Upper lobe of left lung (tissue), 6 donors: ENCODE measurements around the gene CNOT8. TPM values are rescaled to one million over a fixed set of nuclear protein-coding genes. Genes with fewer than 3 reads are reported as not detected.
"Not testable (repeated sequence)": the region's sequence is repeated elsewhere in the genome, so short reads cannot be mapped to it uniquely, and the experiment has no call there.

Experiments
- ATAC-seq, 2 donors: fragments of 200-7000 bp; cut with Tn5 transposase; one replicate each; pipeline ENCODE4 v1.9.1; 2022; ENCODE audit warnings: mild to moderate bottlenecking in 2 of 2, moderate library complexity in 2 of 2; ENCODE audit not compliant: low FRiP score in 2 of 2
- DNase-seq, 2 donors: peaks; one replicate each; pipeline ENCODE4 v3.0.0-alpha.2; 2019 to 2020
- H3K27ac ChIP-seq, 4 donors: fragments of 200-600 bp; sonication (generic); one replicate each; pipeline ENCODE4 v1.5.1; 2016 to 2019
- H3K27me3 ChIP-seq, 4 donors: fragments of 200-600 bp; sonication (generic); one replicate each; pipeline ENCODE4 v1.5.1; 2017 to 2019
- H3K36me3 ChIP-seq, 4 donors: fragments of 200-600 bp; sonication (generic); one replicate each; pipeline ENCODE4 v1.5.1; 2016 to 2019
- H3K4me1 ChIP-seq, 4 donors: fragments of 200-600 bp; sonication (generic); one replicate each; pipeline ENCODE4 v1.5.1; 2018 to 2019
- H3K4me3 ChIP-seq, 4 donors: fragments of 200-600 bp; sonication (generic); one replicate each; pipeline ENCODE4 v1.5.1; 2017 to 2019; ENCODE audit warnings: mild to moderate bottlenecking in 2 of 4, moderate library complexity in 1 of 4
- H3K9me3 ChIP-seq, 4 donors: fragments of 200-600 bp; sonication (generic); one replicate each; pipeline ENCODE4 v1.5.1; 2018 to 2019
- EP300 ChIP-seq, 4 donors: sonication (generic); formaldehyde crosslinking; IDR thresholded peaks; one replicate each; pipeline ENCODE4 v1.5.1; 2017; ENCODE audit warnings: antibody characterized with exemption in 4 of 4, control low read depth in 2 of 4
- POLR2A ChIP-seq, 4 donors: fragments of 450-650 bp; IDR thresholded peaks; one replicate each; pipeline ENCODE4 v1.5.1; 2016 to 2017; ENCODE audit warnings: antibody characterized with exemption in 4 of 4, mild to moderate bottlenecking in 2 of 4
- POLR2AphosphoS5 ChIP-seq, 2 donors: sonication (generic); formaldehyde crosslinking; IDR thresholded peaks; one replicate each; pipeline ENCODE4 v1.5.1; 2017; ENCODE audit warnings: antibody characterized with exemption in 2 of 2
- WGBS, 2 donors: methylation state at CpG; one replicate each; pipeline ENCODE4 v1.1.5; 2017 to 2018; 5-methylcytosine and 5-hydroxymethylcytosine counted together
- total RNA-seq, 6 donors: library from RNA; depleted of rRNA in 4 of 6; stranded (reverse); fragments of >200 nt in 4 of 6; gene quantifications; one replicate each; pipeline versions ENCODE4 v1.1.0 to v1.2.1, GENCODE V29; 2016 to 2021
- TF ChIP-seq, protein P1 (sequence below), 6 experiments: fragments of 450-650 bp in 4 of 6; fragments of 200-600 bp in 2 of 6; sonication (generic) in 2 of 6; IDR thresholded peaks; one replicate each; pipeline ENCODE4 v1.5.1; 2016 to 2019; ENCODE audit warnings: antibody characterized with exemption in 6 of 6
- donor health status: DM: no; HTN: no; CAD: no; lungs with moderate emphysema.
- donor health status: DM: no; HTN: yes; CAD: no; lungs with severe emphysema.

CNOT8 gene
- total RNA-seq, 6 donors from 2014 or later, result 54.5 to 189 (median 87.6) TPM

GRCh38 chr5:154901276-154901675, 42.8 kb downstream of the CNOT8 start:
- Histone ChIP-seq H3K36me3 (peaks cover 3 to 86% (median 39%) of the 10 kb centered on the region in 4 donors), H3K27me3 (no peaks in the 10 kb centered on the region), H3K27ac (peak overlapping the region in 2 of 4 donors; percentile 65 to 87), H3K4me1 (peaks cover 11 to 24% (median 18%) of the 10 kb centered on the region in 4 donors), H3K4me3 (no peak overlapping the region), H3K9me3 (no peaks in the 10 kb centered on the region)
- ATAC-seq (no peak), DNase-seq (no peak)
- no peak for TF ChIP-seq POLR2A (IDR thresholded peaks at IDR 0.05)
- no peak for TF ChIP-seq POLR2AphosphoS5 (IDR thresholded peaks at IDR 0.05)
- no peak for TF ChIP-seq EP300 (IDR thresholded peaks at IDR 0.05)
- TF ChIP-seq, protein P1, sequence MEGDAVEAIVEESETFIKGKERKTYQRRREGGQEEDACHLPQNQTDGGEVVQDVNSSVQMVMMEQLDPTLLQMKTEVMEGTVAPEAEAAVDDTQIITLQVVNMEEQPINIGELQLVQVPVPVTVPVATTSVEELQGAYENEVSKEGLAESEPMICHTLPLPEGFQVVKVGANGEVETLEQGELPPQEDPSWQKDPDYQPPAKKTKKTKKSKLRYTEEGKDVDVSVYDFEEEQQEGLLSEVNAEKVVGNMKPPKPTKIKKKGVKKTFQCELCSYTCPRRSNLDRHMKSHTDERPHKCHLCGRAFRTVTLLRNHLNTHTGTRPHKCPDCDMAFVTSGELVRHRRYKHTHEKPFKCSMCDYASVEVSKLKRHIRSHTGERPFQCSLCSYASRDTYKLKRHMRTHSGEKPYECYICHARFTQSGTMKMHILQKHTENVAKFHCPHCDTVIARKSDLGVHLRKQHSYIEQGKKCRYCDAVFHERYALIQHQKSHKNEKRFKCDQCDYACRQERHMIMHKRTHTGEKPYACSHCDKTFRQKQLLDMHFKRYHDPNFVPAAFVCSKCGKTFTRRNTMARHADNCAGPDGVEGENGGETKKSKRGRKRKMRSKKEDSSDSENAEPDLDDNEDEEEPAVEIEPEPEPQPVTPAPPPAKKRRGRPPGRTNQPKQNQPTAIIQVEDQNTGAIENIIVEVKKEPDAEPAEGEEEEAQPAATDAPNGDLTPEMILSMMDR (IDR thresholded peaks at IDR 0.05), result no peak
- WGBS, 2 donors, result 97 to 99% methylated on average over 2 of the region's 2 CpGs

GRCh38 chr5:154901913-154902312, 43.5 kb downstream of the CNOT8 start:
- Histone ChIP-seq H3K27ac (no peak overlapping the region), H3K27me3 (no peaks in the 10 kb centered on the region), H3K9me3 (no peaks in the 10 kb centered on the region), H3K4me1 (peaks cover 11 to 24% (median 18%) of the 10 kb centered on the region in 4 donors), H3K4me3 (no peak overlapping the region), H3K36me3 (peaks cover 3 to 86% (median 40%) of the 10 kb centered on the region in 4 donors)
- DNase-seq, result no peak
- no peak for ATAC-seq
- TF ChIP-seq EP300 (IDR thresholded peaks at IDR 0.05) (no peak), POLR2A (IDR thresholded peaks at IDR 0.05) (no peak), POLR2AphosphoS5 (IDR thresholded peaks at IDR 0.05) (no peak)
- TF ChIP-seq, protein P1 (IDR thresholded peaks at IDR 0.05), result no peak
- WGBS, 2 donors, result 87 to 98% methylated on average over 6 of the region's 6 CpGs

DNA sequence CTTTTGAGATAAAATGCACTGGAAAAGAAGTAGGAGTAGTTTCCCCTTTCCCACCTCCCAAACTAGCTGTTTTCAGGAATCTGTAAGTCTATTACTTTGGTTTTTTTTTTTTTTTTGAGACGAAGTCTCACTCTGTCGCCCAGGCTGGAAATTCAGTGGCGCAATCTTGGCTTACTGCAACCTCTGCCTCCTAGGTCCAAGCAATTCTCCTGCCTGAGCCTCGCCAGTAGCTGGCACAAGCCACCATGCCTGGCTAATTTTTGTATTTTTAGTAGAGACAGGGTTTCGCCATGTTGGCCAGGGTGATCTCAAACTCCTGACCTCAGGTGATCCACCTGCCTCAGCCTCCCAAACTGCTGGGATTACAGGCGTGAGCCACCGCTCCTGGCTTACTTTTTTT, 47.2 kb downstream of the CNOT8 start:
- ATAC-seq, H3K4me1 ChIP-seq, H3K9me3 ChIP-seq, H3K27me3 ChIP-seq, H3K27ac ChIP-seq, H3K4me3 ChIP-seq, DNase-seq: not testable (repeated sequence)
- peaks cover 3 to 93% (median 34%) of the 10 kb centered on the region in 4 donors for H3K36me3 ChIP-seq
- 81 to 88% methylated on average over 7 of the region's 7 CpGs for WGBS, 2 donors

DNA sequence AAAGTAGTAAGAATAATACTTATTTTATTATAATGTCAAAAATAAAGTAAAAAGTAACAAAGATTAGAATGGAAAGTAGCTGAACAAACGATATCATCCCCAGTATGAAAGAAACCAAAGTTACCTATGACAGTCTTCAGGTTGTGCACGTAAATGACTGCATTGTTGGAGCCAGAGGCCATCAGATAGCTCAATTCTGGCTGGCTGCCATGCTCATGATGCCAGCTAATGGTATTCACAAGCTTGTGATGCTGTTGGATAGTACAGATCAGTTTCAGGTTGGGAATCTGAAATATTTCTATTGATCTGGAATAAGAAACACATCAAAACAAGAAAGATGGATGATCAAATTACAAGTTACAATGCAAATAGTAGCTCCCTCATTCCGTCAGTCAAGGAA, 58.4 kb downstream of the CNOT8 start:
- no peaks in the 10 kb centered on the region for H3K4me1 ChIP-seq
- H3K9me3 ChIP-seq, result no peaks in the 10 kb centered on the region
- no peak overlapping the region for H3K4me3 ChIP-seq
- DNase-seq, result no peak
- H3K27me3 ChIP-seq, result no peaks in the 10 kb centered on the region
- ATAC-seq, result no peak
- no peak overlapping the region for H3K27ac ChIP-seq
- TF ChIP-seq POLR2A (IDR thresholded peaks at IDR 0.05) (no peak), EP300 (IDR thresholded peaks at IDR 0.05) (no peak), POLR2AphosphoS5 (IDR thresholded peaks at IDR 0.05) (no peak)
- TF ChIP-seq, protein P1 (IDR thresholded peaks at IDR 0.05), result no peak
- H3K36me3 ChIP-seq, result peaks cover 21 to 95% (median 32%) of the 10 kb centered on the region in 4 donors
- 88 to 94% methylated on average over 3 of the region's 3 CpGs for WGBS, 2 donors

DNA sequence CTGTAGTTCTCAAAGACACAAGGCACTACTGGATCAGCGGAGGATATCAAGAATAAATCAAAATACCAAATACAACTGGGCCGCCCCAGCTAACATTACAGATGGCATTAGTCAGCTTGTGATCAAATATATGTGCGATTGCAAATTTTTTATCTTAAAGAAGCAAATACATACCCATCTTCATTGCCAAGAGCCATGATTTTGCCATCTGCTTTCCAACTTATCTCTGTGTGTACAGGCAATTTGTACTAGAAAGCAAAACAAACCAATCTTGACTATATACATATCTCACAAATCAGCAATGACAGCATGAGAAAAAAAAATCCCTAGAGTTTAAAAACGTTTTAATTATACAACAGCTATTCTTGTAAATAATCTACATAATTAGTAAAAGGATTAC, 59.3 kb downstream of the CNOT8 start:
- Histone ChIP-seq H3K27ac (no peak overlapping the region), H3K9me3 (no peaks in the 10 kb centered on the region), H3K36me3 (peaks cover 18 to 92% (median 29%) of the 10 kb centered on the region in 4 donors), H3K4me1 (no peaks in the 10 kb centered on the region), H3K27me3 (no peaks in the 10 kb centered on the region), H3K4me3 (no peak overlapping the region)
- DNase-seq, result no peak
- TF ChIP-seq, protein P1 (IDR thresholded peaks at IDR 0.05), result no peak
- TF ChIP-seq EP300 (IDR thresholded peaks at IDR 0.05) (no peak), POLR2A (IDR thresholded peaks at IDR 0.05) (no peak), POLR2AphosphoS5 (IDR thresholded peaks at IDR 0.05) (no peak)
- 85 to 90% methylated on average over 4 of the region's 4 CpGs for whole genome bisulfite sequencing, 2 donors
- no peak for ATAC-seq
